GM10266 (cell line): ENCODE measurements around the gene PLXNA1.

ENCODE experiments used
- DNase-seq: peaks from one replicate; pipeline ENCODE4 v3.0.0; 2012; ENCODE audit errors: extremely low spot score
- CTCF ChIP-seq: IDR thresholded peaks from 2 replicates; pipeline ENCODE4 v1.5.1; 2012; ENCODE audit warnings: mild to moderate bottlenecking, low read depth; ENCODE audit not compliant: control insufficient read depth, insufficient read depth; ENCODE audit errors: missing control alignments

Gene PLXNA1

DNA sequence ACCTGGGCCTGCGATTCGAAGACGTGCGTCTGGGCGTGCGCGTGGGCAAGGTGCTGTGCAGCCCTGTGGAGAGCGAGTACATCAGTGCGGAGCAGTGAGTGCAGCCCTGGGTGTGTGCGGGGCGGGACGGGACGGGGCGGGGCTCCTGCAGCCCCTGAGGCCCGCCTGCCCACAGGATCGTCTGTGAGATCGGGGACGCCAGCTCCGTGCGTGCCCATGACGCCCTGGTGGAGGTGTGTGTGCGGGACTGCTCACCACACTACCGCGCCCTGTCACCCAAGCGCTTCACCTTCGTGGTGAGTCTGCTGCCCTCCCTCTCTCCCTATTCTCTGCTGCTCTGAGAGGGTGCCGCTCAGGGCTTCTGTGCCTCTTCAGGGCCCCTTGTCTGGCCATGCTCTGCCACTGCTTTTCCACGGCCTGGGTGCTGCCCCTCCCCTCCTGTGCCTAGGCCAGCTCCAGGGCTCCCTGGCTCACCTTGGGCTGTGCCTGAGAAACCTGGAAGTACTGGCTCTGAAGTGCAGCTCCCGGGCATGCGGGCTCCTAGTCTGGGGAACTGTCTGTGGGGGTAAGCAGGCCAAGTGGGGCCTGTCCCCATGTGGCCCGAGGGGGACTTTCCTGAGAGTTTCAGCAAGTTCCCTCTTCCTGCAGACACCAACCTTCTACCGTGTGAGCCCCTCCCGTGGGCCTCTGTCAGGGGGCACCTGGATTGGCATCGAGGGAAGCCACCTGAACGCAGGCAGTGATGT, 31.8 kb downstream of the PLXNA1 start:
- no peak for TF ChIP-seq CTCF
- DNase-seq: peak; percentile 82

GRCh38 chr3:127015282-127016042, 32.5 kb downstream of the PLXNA1 start:
- peak; percentile 96 for DNase-seq

DNA sequence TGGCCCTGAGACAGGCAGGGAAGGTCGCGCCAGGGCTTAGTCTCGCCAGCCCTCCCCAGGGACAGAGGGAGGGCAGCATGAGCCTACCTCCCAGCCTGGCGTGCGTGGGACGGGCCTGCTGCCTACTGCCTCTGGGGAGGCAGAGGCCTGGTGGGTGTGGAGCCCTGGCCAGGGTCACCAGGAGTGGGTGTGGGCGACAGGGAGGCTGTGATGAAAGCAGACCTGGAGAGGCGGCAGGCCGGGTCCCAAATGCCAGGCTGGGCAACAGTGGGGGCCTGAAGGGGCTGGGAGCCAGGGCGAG, 33.1 kb downstream of the PLXNA1 start:
- no peak for DNase-seq
- no peak for TF ChIP-seq CTCF

More at GRCh38 chr3:127015282-127016042, 32.5 kb downstream of the PLXNA1 start:
- no peak for TF ChIP-seq CTCF

DNA sequence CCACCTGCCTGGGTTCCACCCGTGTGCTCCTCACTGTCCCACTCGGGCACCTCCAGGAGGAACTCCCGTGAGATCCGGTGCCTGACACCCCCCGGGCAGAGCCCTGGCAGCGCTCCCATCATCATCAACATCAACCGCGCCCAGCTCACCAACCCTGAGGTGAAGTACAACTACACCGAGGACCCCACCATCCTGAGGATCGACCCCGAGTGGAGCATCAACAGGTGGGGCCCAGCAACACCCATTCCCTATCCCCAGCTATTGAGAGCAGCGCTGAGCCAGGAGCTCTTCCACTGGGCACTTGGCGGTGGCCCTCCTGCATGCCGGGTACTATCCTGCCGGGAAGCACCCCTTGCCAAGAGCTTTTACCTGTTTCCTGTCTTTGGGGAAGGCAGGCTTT, 33.5 kb downstream of the PLXNA1 start:
- TF ChIP-seq CTCF: no peak
- DNase-seq: no peak

- no peak for TF ChIP-seq CTCF
- no peak for DNase-seq
Observed at GRCh38 chr3:127017229-127017628, 34.3 kb downstream of the PLXNA1 start.

DNA sequence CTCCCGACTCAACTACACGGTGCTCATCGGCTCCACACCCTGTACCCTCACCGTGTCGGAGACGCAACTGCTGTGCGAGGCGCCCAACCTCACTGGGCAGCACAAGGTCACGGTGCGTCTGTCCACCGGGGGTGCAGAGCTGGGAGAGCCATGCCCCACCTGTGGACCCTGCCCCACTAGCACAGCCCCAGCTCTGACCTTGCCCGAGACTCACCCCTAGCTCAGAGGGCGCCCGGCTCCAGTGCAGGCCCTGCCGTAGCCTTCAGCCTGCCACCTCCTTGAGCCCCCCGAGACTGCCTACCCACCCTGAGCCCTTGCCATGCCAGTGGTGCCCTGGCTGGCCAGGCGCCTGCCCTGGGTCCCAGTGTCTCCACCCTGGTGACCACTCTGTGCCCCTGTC, 34.9 kb downstream of the PLXNA1 start:
- DNase-seq: no peak
- TF ChIP-seq CTCF: no peak

DNA sequence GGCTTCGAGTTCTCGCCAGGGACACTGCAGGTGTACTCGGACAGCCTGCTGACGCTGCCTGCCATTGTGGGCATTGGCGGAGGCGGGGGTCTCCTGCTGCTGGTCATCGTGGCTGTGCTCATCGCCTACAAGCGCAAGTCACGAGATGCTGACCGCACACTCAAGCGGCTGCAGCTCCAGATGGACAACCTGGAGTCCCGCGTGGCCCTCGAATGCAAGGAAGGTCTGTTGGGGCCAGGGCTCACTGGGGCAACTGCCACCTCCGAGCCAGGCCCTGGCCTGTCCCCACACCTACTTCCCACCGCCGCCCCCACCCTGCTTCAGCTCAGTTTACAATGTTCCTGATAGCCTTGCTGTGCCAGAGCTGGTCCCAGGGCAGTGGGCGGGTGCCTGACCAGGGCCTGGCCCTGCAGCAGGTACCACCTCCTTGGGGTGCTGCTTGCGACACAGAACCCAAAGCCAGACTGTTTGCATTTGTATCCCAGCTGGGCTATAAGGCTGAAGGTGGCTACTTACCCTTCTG, 35.5 kb downstream of the PLXNA1 start:
- no peak for TF ChIP-seq CTCF
- no peak for DNase-seq
